Astrocyte (in vitro differentiated cells and primary cell): ENCODE results near the gene CCDC63.

Experiments used
- EZH2 ChIP-seq: IDR thresholded peaks from 2 replicates; pipeline ENCODE4 v1.6.1; 2012; ENCODE audit warnings: mild to moderate bottlenecking, low read length, inconsistent platforms; ENCODE audit not compliant: insufficient read depth
- TF ChIP-seq, protein P1 (sequence below): IDR thresholded peaks from 2 replicates; pipeline ENCODE4 v1.5.1; 2011; ENCODE audit warnings: low read depth, mild to moderate bottlenecking, inconsistent platforms, low read length, moderate library complexity; ENCODE audit not compliant: insufficient read depth

- TF ChIP-seq, protein P1, sequence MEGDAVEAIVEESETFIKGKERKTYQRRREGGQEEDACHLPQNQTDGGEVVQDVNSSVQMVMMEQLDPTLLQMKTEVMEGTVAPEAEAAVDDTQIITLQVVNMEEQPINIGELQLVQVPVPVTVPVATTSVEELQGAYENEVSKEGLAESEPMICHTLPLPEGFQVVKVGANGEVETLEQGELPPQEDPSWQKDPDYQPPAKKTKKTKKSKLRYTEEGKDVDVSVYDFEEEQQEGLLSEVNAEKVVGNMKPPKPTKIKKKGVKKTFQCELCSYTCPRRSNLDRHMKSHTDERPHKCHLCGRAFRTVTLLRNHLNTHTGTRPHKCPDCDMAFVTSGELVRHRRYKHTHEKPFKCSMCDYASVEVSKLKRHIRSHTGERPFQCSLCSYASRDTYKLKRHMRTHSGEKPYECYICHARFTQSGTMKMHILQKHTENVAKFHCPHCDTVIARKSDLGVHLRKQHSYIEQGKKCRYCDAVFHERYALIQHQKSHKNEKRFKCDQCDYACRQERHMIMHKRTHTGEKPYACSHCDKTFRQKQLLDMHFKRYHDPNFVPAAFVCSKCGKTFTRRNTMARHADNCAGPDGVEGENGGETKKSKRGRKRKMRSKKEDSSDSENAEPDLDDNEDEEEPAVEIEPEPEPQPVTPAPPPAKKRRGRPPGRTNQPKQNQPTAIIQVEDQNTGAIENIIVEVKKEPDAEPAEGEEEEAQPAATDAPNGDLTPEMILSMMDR, result no peak
- no peak for TF ChIP-seq EZH2
These were observed 54.6 kb downstream of the CCDC63 start for GRCh38 chr12:110901401-110901800.
